Retinal pigment epithelial cell (primary cell): ENCODE results near the gene OPCML.

Source experiments
- DNase-seq: peaks from one replicate; pipeline ENCODE4 v3.0.0-alpha.2; 2010; ENCODE audit warnings: low read depth
- H3K4me3 ChIP-seq: 2 replicates; pipeline ENCODE4 v1.5.1; 2011; ENCODE audit warnings: mild to moderate bottlenecking, low read length, control low read depth, moderate library complexity
- TF ChIP-seq, protein P1 (sequence below): conservative IDR thresholded peaks from 2 replicates; pipeline ENCODE4 v1.5.1; 2011; ENCODE audit warnings: low read depth, low read length, control low read depth, inconsistent platforms

OPCML gene

GRCh38 chr11:132913295-132913694, 619.0 kb downstream of the OPCML start:
- no peak for DNase-seq
- TF ChIP-seq, protein P1, sequence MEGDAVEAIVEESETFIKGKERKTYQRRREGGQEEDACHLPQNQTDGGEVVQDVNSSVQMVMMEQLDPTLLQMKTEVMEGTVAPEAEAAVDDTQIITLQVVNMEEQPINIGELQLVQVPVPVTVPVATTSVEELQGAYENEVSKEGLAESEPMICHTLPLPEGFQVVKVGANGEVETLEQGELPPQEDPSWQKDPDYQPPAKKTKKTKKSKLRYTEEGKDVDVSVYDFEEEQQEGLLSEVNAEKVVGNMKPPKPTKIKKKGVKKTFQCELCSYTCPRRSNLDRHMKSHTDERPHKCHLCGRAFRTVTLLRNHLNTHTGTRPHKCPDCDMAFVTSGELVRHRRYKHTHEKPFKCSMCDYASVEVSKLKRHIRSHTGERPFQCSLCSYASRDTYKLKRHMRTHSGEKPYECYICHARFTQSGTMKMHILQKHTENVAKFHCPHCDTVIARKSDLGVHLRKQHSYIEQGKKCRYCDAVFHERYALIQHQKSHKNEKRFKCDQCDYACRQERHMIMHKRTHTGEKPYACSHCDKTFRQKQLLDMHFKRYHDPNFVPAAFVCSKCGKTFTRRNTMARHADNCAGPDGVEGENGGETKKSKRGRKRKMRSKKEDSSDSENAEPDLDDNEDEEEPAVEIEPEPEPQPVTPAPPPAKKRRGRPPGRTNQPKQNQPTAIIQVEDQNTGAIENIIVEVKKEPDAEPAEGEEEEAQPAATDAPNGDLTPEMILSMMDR: no peak
- no peak overlapping the region for H3K4me3 ChIP-seq

GRCh38 chr11:132911186-132911585, 621.1 kb downstream of the OPCML start:
- no peak overlapping the region for H3K4me3 ChIP-seq
- TF ChIP-seq, protein P1: no peak
- peak; percentile 80 for DNase-seq

DNA sequence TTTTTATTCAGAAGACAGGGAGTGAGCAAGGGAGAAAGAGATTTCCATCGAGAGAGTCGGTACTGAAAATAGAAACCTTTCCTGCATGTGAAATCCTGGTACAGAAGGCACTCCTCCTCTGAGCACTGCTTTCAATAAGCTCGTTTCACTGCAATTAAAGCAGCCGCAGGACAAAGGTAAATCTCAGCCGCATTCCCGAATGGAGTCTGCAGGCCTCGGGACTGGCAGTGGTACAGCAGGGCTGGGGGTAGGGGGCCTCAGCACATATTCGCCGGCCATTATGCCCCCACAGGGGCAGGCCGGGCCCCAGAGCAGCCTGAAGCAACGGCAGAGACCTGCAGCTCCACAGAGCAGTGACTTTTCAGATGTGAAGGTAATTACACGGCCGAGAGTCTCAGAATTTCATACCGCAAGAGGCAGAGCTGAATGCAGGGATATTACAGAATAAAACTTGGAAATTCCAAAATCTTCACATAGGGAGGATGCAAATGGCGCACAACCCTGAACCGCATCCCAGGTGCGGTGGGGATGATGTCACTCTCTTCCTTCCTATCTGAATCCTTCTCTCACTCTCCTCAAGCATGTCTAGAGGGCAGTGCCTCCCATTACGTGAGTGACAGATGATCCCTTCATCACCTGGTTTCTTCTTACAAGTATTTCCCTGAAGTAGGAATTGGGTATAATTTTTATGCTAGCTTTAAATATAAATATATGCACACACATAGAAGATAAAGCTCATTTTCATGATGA, 622.1 kb downstream of the OPCML start:
- no peak for DNase-seq
- TF ChIP-seq, protein P1: no peak

DNA sequence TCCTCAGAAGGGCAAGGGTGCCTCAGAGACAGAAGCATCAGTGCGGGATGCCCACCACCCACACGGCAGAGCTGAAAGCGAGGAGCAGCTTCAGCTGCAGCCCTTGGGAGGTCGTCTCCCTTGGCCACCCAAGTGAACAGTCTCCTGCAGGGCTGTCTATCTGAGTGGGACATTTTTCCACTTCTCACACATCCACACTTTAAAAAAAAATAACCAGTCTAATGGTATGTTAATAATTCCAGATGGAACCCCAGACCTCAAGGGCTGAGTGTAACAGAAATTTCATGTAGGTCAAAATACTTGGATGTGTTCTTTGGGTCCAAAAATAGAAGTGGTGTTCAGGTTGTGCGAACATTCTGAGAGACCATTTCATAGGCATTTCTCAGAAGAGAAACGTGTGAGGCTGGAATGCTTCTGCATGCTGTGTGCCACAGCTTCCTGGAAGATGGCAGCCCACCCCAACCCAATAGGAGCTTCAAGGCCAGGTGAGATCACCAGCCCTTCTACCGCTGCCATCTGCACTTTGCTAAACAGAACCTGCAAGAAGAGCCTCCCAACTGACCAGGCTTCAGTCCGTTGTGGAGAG, 623.2 kb downstream of the OPCML start:
- DNase-seq: no peak
- TF ChIP-seq, protein P1: no peak
- H3K4me3 ChIP-seq: no peak overlapping the region

More for the DNA sequence above, 622.1 kb downstream of the OPCML start:
- H3K4me3 ChIP-seq: no peak overlapping the region

DNA sequence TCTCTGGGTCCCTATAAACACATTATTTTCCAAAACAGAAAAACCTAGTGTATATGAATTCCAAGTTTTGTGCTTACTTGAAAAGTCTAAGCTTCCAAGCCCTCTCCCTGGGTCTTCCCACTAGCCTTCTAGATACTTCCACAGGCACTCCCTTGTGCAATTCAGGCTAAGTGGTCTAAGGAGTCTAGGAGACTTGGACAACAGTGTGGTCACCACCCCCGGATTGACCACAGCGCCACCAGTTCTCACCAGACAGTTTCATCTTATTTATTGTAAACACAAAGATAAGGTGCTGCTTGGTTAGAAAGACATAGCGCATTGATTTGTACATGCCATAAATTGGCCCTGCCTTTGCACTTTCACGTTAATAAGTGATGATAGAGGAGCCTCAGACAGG, 623.9 kb downstream of the OPCML start:
- DNase-seq: no peak
- TF ChIP-seq, protein P1: no peak
- no peak overlapping the region for H3K4me3 ChIP-seq

DNA sequence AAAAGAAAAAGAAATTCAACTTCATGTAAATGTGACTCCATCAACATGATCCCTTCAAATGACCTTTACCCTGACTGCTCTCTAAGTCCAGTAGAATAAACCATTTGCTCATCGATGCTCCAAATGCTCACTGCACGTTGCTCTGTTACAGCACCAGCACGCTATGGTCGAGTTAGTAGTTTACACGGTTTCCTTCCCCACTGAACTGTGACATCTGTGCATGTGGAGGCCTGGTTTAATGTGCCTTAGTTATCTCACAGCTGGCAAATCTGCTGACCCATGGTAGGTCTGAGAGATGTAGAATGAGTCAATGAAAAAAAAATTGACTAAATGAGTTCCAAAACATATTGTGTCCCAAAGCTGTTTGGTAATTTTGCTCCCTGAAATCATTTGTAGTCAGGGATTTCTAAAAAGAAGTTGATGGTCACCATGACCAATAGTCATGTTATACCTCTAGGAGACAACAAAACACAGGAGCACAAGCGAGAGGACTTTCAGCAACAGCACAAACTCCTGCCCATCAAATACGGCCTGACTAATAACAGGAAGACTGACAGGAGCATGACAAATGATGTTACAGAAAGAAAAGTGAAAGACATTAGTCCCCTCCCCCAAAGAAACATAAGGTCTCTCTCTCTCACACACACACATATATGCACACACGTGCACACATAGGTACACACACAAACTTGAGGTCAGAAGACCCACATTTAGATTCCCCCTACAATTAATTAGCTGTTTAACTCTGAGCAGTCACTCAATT, 624.5 kb downstream of the OPCML start:
- no peak overlapping the region for H3K4me3 ChIP-seq
- TF ChIP-seq, protein P1: no peak
- DNase-seq: no peak
